PC-9 (cell line): ENCODE results near the gene MBNL1. TPM values are rescaled to one million over a fixed set of nuclear protein-coding genes. Genes with fewer than 3 reads are reported as not detected.

Source experiments
- BruUV-seq: library from RNA; stranded (reverse); fragments of 400-500 nt; replicated peaks from 2 replicates; lab custom pipeline; 2021; lab: Mats Ljungman, UMichigan
- CTCF ChIA-PET: fragments of 300-600 bp; sonication (Branson Sonifier 250); formaldehyde crosslinking; loops from one replicate; lab custom pipeline; 2022; ENCODE audit warnings: antibody characterized with exemption; lab: Charles Lee
- POLR2A ChIA-PET: fragments of 300-600 bp; sonication (Branson Sonifier 250); formaldehyde crosslinking; loops from one replicate; lab custom pipeline; 2022; ENCODE audit warnings: antibody characterized with exemption; ENCODE audit not compliant: unreplicated experiment; lab: Charles Lee
- DNase-seq, 2 experiments: peaks; one replicate each; pipeline versions ENCODE4 v3.0.0 to v3.0.0-alpha.2; 2015 to 2022; ENCODE audit warnings: mixed read lengths in 1 of 2
- H2AFZ ChIP-seq: fragments of 200-600 bp; sonication (generic); 2 replicates; pipeline ENCODE4 v1.8.1; 2017; ENCODE audit warnings: antibody characterized with exemption
- H3F3A ChIP-seq: fragments of 200-600 bp; sonication (generic); 2 replicates; pipeline ENCODE4 v1.8.1; 2017; ENCODE audit warnings: antibody characterized with exemption, mild to moderate bottlenecking, low read depth; ENCODE audit not compliant: insufficient read depth
- H3K27ac ChIP-seq: fragments of 200-600 bp; sonication (generic); 2 replicates; pipeline ENCODE4 v1.6.1; 2016; ENCODE audit warnings: mixed run types
- H3K27me3 ChIP-seq: fragments of 200-600 bp; sonication (generic); 2 replicates; pipeline ENCODE4 v1.6.1; 2016; ENCODE audit warnings: low read depth, mixed run types; ENCODE audit not compliant: insufficient read depth
- H3K36me3 ChIP-seq: fragments of 200-600 bp; sonication (generic); 2 replicates; pipeline ENCODE4 v1.6.1; 2016; ENCODE audit warnings: low read depth, mixed run types
- H3K4me1 ChIP-seq: fragments of 200-600 bp; sonication (generic); replicated peaks from 2 replicates; pipeline ENCODE4 v1.6.1; 2016; ENCODE audit warnings: mixed run types; ENCODE audit not compliant: insufficient read depth
- H3K4me2 ChIP-seq: fragments of 200-600 bp; sonication (generic); 2 replicates; pipeline ENCODE4 v1.6.1; 2017; ENCODE audit warnings: mixed run types
- H3K4me3 ChIP-seq: fragments of 200-600 bp; sonication (generic); 2 replicates; pipeline ENCODE4 v1.6.1; 2016; ENCODE audit warnings: mixed run types
- H3K79me2 ChIP-seq: fragments of 200-600 bp; sonication (generic); 2 replicates; pipeline ENCODE4 v1.6.1; 2017; ENCODE audit warnings: low read depth, mixed run types
- H3K9me2 ChIP-seq: fragments of 200-600 bp; sonication (generic); 2 replicates; pipeline ENCODE4 v1.8.1; 2017; ENCODE audit warnings: mild to moderate bottlenecking; ENCODE audit not compliant: insufficient read depth
- H3K9me3 ChIP-seq: fragments of 200-600 bp; sonication (generic); 2 replicates; pipeline ENCODE4 v1.8.1; 2016; ENCODE audit warnings: low read depth; ENCODE audit not compliant: insufficient read depth
- H4K20me1 ChIP-seq: fragments of 200-600 bp; sonication (generic); 2 replicates; pipeline ENCODE4 v1.8.1; 2017; ENCODE audit not compliant: insufficient read depth
- CTCF ChIP-seq: fragments of 200-600 bp; sonication (generic); conservative IDR thresholded peaks from 2 replicates; pipeline ENCODE4 v1.6.1; 2017; ENCODE audit warnings: mixed run types, antibody characterized with exemption, mild to moderate bottlenecking, moderate library complexity
- EZH2 ChIP-seq: fragments of 200-600 bp; sonication (generic); IDR thresholded peaks from 2 replicates; pipeline ENCODE4 v1.8.0; 2017; ENCODE audit warnings: antibody characterized with exemption, low read depth
- intact Hi-C: fragments of 100-400 bp; cut with micrococcal nuclease; formaldehyde crosslinking; loops from one replicate; pipeline ENCODE4 v1.10.0; 2022; ENCODE audit not compliant: unreplicated experiment
- total RNA-seq: library from RNA; stranded (reverse); gene quantifications from 2 replicates; pipeline ENCODE4 v1.2.3, GENCODE V29; 2021

MBNL1 gene
- total RNA-seq, 1 experiment from 2014 or later: 176 TPM

GRCh38 chr3:152227027-152227426, 41.7 kb upstream of the MBNL1 start:
- intact Hi-C loops: no loop called here
- DNase-seq: no peak
- no TSS peak for BruUV-seq

GRCh38 chr3:152229692-152230091, 39.0 kb upstream of the MBNL1 start:
- POLR2A ChIA-PET: interaction anchor here (0.5 kb wide), 1 partner anchor 39 kb away, joined by 3 read pairs; the partner anchor contains the start of gene MBNL1
- Histone ChIP-seq H3K79me2 (no peaks in the 10 kb centered on the region), H2AFZ (no peak overlapping the region), H3K27me3 (no peaks in the 10 kb centered on the region), H3F3A (no peaks in the 10 kb centered on the region), H3K4me2 (no peak overlapping the region), H3K9me2 (no peaks in the 10 kb centered on the region), H4K20me1 (no peaks in the 10 kb centered on the region), H3K36me3 (no peaks in the 10 kb centered on the region), H3K4me3 (no peak overlapping the region), H3K9me3 (no peaks in the 10 kb centered on the region), H3K4me1 (no peaks in the 10 kb centered on the region), H3K27ac (no peak overlapping the region)
- intact Hi-C loops: no loop called here
- no peak for DNase-seq
- CTCF ChIA-PET: no interaction called here
- no TSS peak for BruUV-seq
- TF ChIP-seq EZH2 (no peak), CTCF (no peak)

More at GRCh38 chr3:152227027-152227426, 41.7 kb upstream of the MBNL1 start:
- Histone ChIP-seq H3K27me3 (no peaks in the 10 kb centered on the region), H3K4me1 (no peaks in the 10 kb centered on the region; the same call in 1 of the 2 replicates), H3K27ac (no peak overlapping the region), H3K9me3 (no peaks in the 10 kb centered on the region), H3K79me2 (no peaks in the 10 kb centered on the region), H4K20me1 (no peaks in the 10 kb centered on the region), H3K4me3 (no peak overlapping the region), H2AFZ (no peak overlapping the region), H3K9me2 (no peaks in the 10 kb centered on the region), H3K36me3 (no peaks in the 10 kb centered on the region), H3F3A (no peaks in the 10 kb centered on the region), H3K4me2 (no peak overlapping the region)
- no peak for TF ChIP-seq EZH2
- no peak for TF ChIP-seq CTCF
- ChIA-PET CTCF (no interaction called here), POLR2A (no interaction called here)

GRCh38 chr3:152230370-152230769, 38.4 kb upstream of the MBNL1 start:
- H4K20me1 ChIP-seq: no peaks in the 10 kb centered on the region
- BruUV-seq: no TSS peak
- no peak overlapping the region for H2AFZ ChIP-seq
- no peak for DNase-seq
- no peaks in the 10 kb centered on the region for H3K27me3 ChIP-seq
- no peaks in the 10 kb centered on the region; the same call in 1 of the 2 replicates for H3K4me1 ChIP-seq
- H3K9me2 ChIP-seq: no peaks in the 10 kb centered on the region
- no peaks in the 10 kb centered on the region for H3K9me3 ChIP-seq
- H3K36me3 ChIP-seq: no peaks in the 10 kb centered on the region
- H3K79me2 ChIP-seq: no peaks in the 10 kb centered on the region
- H3K27ac ChIP-seq: no peak overlapping the region
- ChIA-PET CTCF (no interaction called here), POLR2A (interaction anchor here (0.5 kb wide), 1 partner anchor 38 kb away, joined by 3 read pairs; the partner anchor contains the start of gene MBNL1)
- H3K4me3 ChIP-seq: no peak overlapping the region
- intact Hi-C loops: no loop called here
- TF ChIP-seq EZH2 (no peak), CTCF (no peak)
- no peak overlapping the region for H3K4me2 ChIP-seq
- no peaks in the 10 kb centered on the region for H3F3A ChIP-seq
